ENCODE results near the gene BMP8B. TPM values are rescaled to one million over a fixed set of nuclear protein-coding genes. Genes with fewer than 3 reads are reported as not detected.
"Not testable (repeated sequence)": the region's sequence is repeated elsewhere in the genome, so short reads cannot be mapped to it uniquely, and the experiment has no call there.

Gene BMP8B
- polyA plus RNA-seq, 6 donors from 2014 or later = 0.09 to 0.84 (median 0.31) TPM; not detected in 2

DNA sequence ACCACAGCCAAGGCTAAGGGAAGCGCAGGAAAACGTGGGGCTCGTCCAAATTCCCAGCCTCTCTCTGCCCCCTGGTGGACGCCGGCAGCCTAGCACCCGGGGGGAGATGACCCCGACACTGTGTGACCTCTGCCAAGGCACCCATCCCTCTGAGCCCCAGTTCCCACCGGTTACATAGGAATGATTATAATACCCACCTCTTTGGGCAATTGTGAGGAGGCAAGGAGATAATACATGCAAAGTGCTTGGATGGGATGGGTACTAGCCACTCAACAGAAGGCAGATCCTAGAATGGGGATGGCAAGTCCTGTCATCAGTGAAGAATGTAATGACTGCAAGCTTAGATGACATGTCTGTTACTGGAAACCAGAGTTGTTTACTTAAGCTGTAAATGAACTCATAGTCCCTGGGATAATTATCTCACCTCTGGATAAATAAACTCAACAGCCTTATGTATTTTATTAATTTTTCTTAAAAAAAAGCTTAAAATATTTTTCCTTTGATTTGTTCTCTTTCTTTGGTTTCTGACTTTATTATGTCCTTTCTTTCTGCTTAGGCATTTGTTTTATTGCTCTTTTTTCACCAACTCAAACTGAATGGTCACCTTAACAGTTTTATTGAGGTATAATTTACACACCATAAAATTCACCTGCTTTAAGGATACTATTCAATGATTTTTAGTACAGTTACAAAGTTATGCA is 11.3 kb upstream of the BMP8B start:
- peak; percentile 57 for DNase-seq
- Mint-ChIP-seq H3K9me3 (peaks cover 2 to 3% (median 2%) of the 10 kb centered on the region in 7 donors), H3K4me1 (peaks cover 0 to 11% (median 10%) of the 10 kb centered on the region in 3 donors), H3K27ac (peak overlapping the region in 3 of 6 donors; percentile 66 to 97 (median 93)), H3K4me3 (peak overlapping the region; percentile 63 to 87 (median 72)), H3K27me3 (peaks cover 0 to 5% (median 0%) of the 10 kb centered on the region in 3 donors), H3K36me3 (peaks cover 2 to 3% of the 10 kb centered on the region in 2 donors)
- peak; percentile 44 to 47 for ATAC-seq (ENCODE audit: low read depth in 2 of 2)

DNA sequence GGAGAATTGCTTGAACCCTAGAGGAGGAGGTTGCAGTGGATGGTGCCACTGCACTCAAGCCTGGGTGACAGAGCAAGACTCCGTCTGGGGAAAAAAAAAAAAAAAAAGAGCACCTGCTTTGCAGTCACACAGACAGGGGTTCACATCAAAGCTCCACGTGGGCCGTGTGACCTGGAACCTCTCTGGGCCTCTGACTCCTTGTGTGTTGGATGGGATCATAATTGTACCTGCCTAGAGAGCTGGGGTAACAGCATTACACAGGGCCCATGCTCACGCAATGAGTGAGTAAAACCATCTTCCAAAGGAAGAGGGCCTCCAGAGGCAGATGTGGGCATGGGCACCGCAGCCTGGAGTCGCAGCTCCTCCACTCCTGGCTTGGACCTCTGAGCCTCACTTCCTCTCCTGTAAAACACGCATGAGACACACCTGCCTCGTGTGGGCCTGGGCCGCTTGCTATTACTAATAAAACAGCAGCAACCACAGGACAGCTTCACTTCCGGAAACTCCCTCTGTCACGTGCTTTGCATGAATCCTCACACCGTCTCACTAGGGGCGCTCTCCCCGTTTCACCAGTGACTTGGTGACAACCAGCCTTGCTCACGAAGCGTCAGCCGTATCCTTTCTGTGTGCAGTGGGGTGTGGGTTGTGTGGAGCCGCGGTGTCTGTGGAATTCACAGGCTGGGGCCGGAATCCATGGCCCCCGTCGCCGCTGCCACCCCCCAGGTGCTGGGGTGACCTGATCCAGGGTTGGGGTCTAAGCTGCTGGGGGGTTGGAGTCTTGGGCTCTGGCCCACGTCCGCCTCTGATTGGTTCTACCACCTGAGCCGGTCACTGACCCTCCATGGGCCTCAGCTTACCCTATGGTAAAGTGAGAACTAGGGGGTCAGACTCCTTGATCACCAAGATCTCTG is 10.4 kb upstream of the BMP8B start:
- DNase-seq (peak; percentile 85), ATAC-seq (ENCODE audit: low read depth in 2 of 2) (peak; percentile 93 to 96)
- not testable (repeated sequence) for H3K9me3 Mint-ChIP-seq, H3K27me3 Mint-ChIP-seq, H3K36me3 Mint-ChIP-seq
- peak overlapping the region; percentile 58 to 97 (median 86) for H3K27ac Mint-ChIP-seq
- peaks cover 0 to 11% (median 10%) of the 10 kb centered on the region in 3 donors for H3K4me1 Mint-ChIP-seq
- H3K4me3 Mint-ChIP-seq = peak overlapping the region; percentile 63 to 87 (median 72)

DNA sequence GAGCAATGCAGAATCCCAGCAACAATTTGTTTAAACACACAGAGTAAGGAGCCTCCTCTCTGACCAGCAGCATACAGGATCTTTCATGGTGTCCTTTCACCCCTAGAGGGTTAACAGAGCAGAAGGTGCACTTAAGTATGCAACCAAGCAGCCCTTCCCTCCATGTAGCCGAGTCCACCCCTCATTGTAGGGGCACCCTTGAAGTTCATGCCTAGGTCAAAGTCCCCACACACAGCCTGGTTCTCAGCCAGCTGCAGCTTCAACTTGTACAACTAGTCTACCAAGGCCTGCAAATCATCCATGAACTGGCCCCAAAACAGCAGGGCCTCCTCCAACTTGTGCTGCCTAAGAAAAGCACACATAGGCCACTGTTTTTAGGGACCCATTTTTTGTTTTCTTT is 7.0 kb upstream of the BMP8B start:
- ATAC-seq (ENCODE audit: low read depth in 2 of 2) = no peak
- no peak for DNase-seq
- peaks cover 17 to 33% (median 22%) of the 10 kb centered on the region in 3 donors for H3K27me3 Mint-ChIP-seq

DNA sequence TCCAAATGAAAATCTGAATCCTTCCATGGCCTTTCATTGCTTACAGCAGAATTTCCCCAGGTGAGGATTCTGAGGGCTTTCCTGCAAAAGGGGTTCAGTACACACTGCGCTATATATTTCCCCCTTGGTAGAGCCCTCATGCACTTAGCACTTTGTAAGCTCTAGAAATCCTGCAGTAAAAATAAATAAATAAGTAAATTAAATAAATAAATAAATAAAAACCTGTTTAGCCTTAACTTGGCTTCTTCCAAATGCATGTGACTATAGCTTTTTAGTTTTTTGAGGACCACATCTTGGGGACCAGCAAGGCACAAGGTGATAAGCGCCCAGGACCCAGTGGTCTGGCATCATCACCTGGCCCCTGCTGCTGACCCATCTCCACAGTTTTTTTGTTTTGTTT is 3.2 kb upstream of the BMP8B start:
- H3K9me3 Mint-ChIP-seq = peaks cover 0 to 1% (median 0%) of the 10 kb centered on the region in 7 donors
- DNase-seq = no peak
- H3K36me3 Mint-ChIP-seq = peaks cover 0 to 8% of the 10 kb centered on the region in 2 donors
- H3K27me3 Mint-ChIP-seq = peaks cover 25 to 51% (median 32%) of the 10 kb centered on the region in 3 donors
- no peak overlapping the region for H3K4me3 Mint-ChIP-seq
- no peak overlapping the region for H3K27ac Mint-ChIP-seq
- no peak for ATAC-seq (ENCODE audit: low read depth in 2 of 2)
- H3K4me1 Mint-ChIP-seq = peaks cover 13 to 16% (median 15%) of the 10 kb centered on the region in 3 donors

More for the DNA sequence above, 7.0 kb upstream of the BMP8B start:
- H3K36me3 Mint-ChIP-seq = peaks cover 0 to 8% of the 10 kb centered on the region in 2 donors
- no peak overlapping the region for H3K4me3 Mint-ChIP-seq
- no peak overlapping the region for H3K27ac Mint-ChIP-seq
- H3K4me1 Mint-ChIP-seq = peaks cover 7 to 19% (median 16%) of the 10 kb centered on the region in 3 donors
- no peaks in the 10 kb centered on the region for H3K9me3 Mint-ChIP-seq

DNA sequence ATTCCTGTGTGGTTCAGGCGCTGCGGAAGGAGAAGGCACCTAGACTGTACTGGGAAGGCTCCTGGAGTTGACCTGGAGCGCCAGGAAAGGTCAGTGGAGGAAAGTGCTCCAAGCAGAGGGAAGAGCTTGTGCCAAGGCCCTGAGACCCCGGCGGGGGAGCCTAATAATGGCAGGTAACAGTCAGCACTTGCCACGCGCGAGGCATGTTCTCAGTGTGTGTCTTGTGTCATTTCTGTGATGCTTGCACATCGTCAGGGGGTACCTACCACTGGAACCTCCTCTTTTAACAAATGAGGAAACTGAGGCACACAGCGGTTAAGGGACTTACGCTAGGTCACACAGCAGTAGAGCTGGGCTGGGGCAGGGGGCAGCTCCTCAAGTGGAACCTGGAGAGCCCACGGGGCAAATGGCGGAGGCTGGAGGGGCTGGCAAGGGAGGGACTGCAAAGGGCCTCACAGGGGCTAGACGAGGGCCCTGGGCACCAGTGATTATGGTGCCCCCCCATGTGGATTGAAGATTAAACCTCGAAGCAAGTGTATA is 976 bp upstream of the BMP8B start:
- Mint-ChIP-seq H3K27me3 (peaks cover 22 to 57% (median 32%) of the 10 kb centered on the region in 3 donors), H3K4me3 (peak overlapping the region; percentile 61 to 92 (median 82)), H3K9me3 (peaks cover 0 to 1% (median 0%) of the 10 kb centered on the region in 7 donors), H3K36me3 (peaks cover 0 to 8% of the 10 kb centered on the region in 2 donors), H3K4me1 (peaks cover 13 to 16% (median 15%) of the 10 kb centered on the region in 3 donors), H3K27ac (peak overlapping the region in 3 of 6 donors; percentile 54 to 92 (median 65))
- DNase-seq (no peak), ATAC-seq (ENCODE audit: low read depth in 2 of 2) (no peak)

DNA sequence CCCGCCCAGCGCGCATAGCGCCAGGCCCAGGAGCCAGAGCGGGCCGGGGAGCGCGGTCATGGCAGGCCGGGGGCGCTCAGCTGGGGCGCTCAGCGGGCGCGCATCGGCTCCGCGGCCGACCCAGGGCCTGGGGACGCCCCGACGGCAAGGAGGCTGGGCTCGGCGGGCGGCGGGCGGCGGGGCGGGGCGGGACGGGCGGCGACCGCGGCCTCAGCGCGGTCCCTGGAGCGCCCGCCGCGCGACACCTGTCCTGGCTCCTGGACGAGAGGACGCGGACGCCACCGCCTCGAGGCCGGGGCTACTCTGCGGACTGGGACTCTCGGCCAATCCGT is 273 bp downstream of the BMP8B start:
- Mint-ChIP-seq H3K27ac (no peak overlapping the region), H3K4me1 (peaks cover 10 to 16% (median 14%) of the 10 kb centered on the region in 3 donors), H3K27me3 (peaks cover 16 to 56% (median 30%) of the 10 kb centered on the region in 3 donors), H3K36me3 (peaks cover 0 to 8% of the 10 kb centered on the region in 2 donors), H3K9me3 (peaks cover 0 to 1% (median 0%) of the 10 kb centered on the region in 7 donors), H3K4me3 (peak overlapping the region in 1 of 8 donors; percentile 86)
- peak; percentile 38 to 44 for ATAC-seq (ENCODE audit: low read depth in 2 of 2)
- DNase-seq = no peak

DNA sequence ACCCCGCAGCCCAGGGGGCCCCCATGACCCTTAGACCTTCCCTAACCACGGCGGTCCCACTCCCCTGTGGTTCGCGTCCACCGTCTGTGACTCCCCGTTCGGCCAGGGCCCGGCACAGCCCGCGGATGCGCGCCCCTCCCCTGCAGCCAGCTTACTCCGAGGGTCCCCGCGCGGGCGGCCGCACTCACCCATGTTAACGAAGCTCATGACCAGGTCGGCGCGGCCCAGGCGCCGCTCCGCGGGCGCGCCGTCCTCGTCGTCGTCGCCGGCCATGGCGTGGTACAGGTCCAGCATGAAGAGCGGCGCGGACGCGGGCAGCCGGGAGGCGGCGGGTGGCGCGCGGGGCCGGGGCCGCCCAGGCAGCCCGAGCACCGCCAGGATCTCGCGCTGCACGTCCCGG is 701 bp downstream of the BMP8B start:
- H3K27ac Mint-ChIP-seq; H3K9me3 Mint-ChIP-seq; ATAC-seq (ENCODE audit: low read depth in 2 of 2); H3K36me3 Mint-ChIP-seq; DNase-seq: not testable (repeated sequence)
- Mint-ChIP-seq H3K4me3 (peak overlapping the region in 7 of 8 donors; percentile 40 to 89 (median 64)), H3K27me3 (peaks cover 15 to 56% (median 27%) of the 10 kb centered on the region in 3 donors), H3K4me1 (peaks cover 7 to 15% (median 10%) of the 10 kb centered on the region in 3 donors)

DNA sequence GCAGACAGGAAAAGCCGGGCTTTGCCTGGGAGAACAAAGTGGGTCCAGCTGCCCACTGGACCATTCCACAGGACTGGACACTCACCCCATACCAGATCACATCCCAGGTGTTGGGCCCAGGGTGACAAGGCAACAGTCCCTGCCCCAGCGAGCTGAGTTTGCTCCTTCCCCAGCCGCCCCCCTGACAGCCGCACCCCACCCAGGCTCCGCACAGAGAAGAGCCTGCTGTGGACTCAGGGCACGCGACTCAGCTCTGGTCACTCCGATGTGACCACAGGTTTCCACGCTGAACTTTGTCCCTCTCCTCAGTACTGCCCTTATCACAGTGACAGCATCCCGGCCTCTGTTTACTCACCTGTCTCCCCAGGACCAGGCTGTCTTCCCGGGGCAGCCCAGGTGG is 1.2 kb downstream of the BMP8B start:
- H3K27me3 Mint-ChIP-seq = peaks cover 10 to 53% (median 22%) of the 10 kb centered on the region in 3 donors
- H3K27ac Mint-ChIP-seq = peak overlapping the region in 1 of 6 donors; percentile 32
- H3K9me3 Mint-ChIP-seq = peaks cover 0 to 1% (median 0%) of the 10 kb centered on the region in 7 donors
- ATAC-seq (ENCODE audit: low read depth in 2 of 2) = no peak
- peaks cover 7 to 10% (median 7%) of the 10 kb centered on the region in 3 donors for H3K4me1 Mint-ChIP-seq
- DNase-seq = no peak
- H3K36me3 Mint-ChIP-seq = peaks cover 0 to 1% of the 10 kb centered on the region in 2 donors
- H3K4me3 Mint-ChIP-seq = peak overlapping the region; percentile 53 to 89 (median 72)

DNA sequence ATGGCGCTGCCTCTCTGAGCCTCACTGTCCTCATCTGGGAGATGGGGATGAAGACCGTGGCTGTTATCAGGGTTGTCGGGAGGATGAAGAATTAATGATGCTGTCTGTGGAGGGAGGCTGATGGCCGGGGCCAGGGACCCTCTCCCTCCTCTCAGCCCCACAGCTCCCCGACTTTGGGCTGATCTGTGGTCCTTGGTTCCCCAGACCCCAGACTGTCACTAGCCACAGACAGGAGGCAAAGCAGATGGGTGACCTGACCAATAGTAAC is 1.6 kb downstream of the BMP8B start:
- H3K9me3 Mint-ChIP-seq; H3K4me1 Mint-ChIP-seq; DNase-seq; ATAC-seq (ENCODE audit: low read depth in 2 of 2); H3K36me3 Mint-ChIP-seq: not testable (repeated sequence)
- Mint-ChIP-seq H3K27me3 (peaks cover 8 to 49% (median 18%) of the 10 kb centered on the region in 3 donors), H3K4me3 (peak overlapping the region in 7 of 8 donors; percentile 62 to 89 (median 74)), H3K27ac (peak overlapping the region in 2 of 6 donors; percentile 54 to 74)

DNA sequence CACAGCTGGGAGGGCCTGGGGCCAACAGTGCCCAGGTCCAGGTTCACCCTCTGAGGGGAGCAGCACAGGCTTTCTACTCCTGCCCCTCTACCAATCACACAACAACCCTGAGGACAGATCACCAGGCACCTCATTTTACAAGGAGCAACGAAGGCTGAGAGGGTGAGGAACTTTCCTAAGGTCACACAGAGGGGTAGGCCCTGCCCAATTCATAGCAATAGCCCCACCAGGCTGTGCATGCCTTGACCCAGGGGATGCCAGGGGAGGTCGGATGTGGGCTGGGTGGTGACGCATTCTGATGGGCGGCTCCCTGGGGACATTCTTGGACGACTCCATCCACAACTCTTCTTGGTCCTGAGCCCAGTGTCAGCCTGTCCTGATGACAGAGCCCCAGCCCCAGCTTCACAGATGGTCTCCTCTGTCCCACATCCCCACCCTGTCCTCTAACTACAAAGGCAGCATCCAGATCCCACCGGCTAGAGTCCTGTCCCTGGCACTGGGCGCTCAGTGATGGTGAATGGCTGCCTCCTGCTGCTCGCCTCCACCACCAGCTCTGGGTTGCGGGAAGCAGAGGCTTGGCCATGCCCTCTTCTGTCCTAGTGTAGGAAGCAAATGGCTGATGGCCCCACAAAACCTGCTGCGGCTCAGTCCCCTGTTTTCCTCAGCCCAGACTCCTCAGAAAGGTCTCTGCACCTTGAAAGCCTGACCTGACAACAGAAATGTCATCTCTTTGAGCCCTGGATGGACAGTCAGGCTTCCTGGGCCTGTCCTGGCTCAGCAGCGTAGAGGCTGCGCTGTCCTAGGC is 2.2 kb downstream of the BMP8B start:
- not testable (repeated sequence) for H3K36me3 Mint-ChIP-seq
- Mint-ChIP-seq H3K27me3 (peaks cover 8 to 48% (median 17%) of the 10 kb centered on the region in 3 donors), H3K27ac (peak overlapping the region in 1 of 6 donors; percentile 74)

DNA sequence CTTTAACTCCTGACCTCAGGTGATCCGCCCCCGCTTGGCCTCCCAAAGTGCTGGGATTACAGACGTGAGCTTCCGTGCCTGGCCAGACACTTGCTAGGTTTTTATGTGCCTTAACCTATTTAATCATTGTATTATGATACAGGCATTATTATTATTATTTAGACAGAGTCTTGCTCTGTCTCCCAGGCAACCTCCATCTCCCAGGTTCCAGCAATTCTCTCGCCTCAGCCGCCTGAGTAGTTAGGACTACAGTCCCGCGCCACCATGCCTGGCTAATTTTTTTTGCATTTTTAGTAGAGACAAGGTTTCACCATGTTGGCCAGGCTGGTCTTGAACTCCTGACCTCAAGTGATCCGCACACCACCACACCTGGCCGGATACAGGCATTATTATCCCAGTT is 6.0 kb downstream of the BMP8B start:
- not testable (repeated sequence) for H3K9me3 Mint-ChIP-seq; H3K36me3 Mint-ChIP-seq; H3K4me1 Mint-ChIP-seq; ATAC-seq (ENCODE audit: low read depth in 2 of 2); DNase-seq; H3K27ac Mint-ChIP-seq; H3K4me3 Mint-ChIP-seq
- peaks cover 19 to 39% (median 24%) of the 10 kb centered on the region in 3 donors for H3K27me3 Mint-ChIP-seq

More for the DNA sequence above, 2.2 kb downstream of the BMP8B start:
- H3K4me3 Mint-ChIP-seq = peak overlapping the region; percentile 39 to 89 (median 67)
- not testable (repeated sequence) for ATAC-seq (ENCODE audit: low read depth in 2 of 2); H3K9me3 Mint-ChIP-seq; H3K4me1 Mint-ChIP-seq; DNase-seq

DNA sequence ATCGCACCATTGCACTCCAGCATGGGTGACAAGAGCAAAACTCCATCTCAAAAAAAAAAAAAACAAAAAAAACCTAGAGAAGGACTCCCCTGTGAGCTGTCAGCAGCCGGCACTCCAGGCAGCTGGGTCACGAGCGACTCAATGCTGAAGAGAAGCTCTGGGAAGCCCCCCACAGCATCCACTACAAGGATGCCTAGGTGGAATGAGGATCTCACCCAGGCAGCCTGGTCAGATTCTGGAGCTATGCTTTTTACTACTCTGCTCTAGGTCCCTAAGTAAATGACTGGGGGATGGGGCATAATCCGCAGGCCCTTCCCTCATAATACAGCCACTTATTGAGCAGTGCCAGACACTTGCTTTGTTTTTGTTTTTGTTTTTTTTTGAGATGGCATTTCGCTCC is 6.6 kb downstream of the BMP8B start:
- DNase-seq (no peak), ATAC-seq (ENCODE audit: low read depth in 2 of 2) (no peak)
- Mint-ChIP-seq H3K4me1 (peaks cover 0 to 2% (median 0%) of the 10 kb centered on the region in 3 donors), H3K36me3 (no peaks in the 10 kb centered on the region), H3K4me3 (no peak overlapping the region), H3K27ac (no peak overlapping the region), H3K9me3 (no peaks in the 10 kb centered on the region), H3K27me3 (peaks cover 14 to 33% (median 19%) of the 10 kb centered on the region in 3 donors)

Data from naive B cell (primary cell).